CD1c-positive myeloid dendritic cell (primary cell): ENCODE data around the gene TRPC1.
A peak's percentile ranks its signal among the peaks of the same experiment; 100 is the strongest.
"Not testable (repeated sequence)": the region's sequence is repeated elsewhere in the genome, so short reads cannot be mapped to it uniquely, and the experiment has no call there.

Experiments
- DNase-seq: peaks from one replicate; pipeline ENCODE4 v3.0.0-alpha.2; 2016; ENCODE audit errors: extremely low spot score

TRPC1 gene

DNA sequence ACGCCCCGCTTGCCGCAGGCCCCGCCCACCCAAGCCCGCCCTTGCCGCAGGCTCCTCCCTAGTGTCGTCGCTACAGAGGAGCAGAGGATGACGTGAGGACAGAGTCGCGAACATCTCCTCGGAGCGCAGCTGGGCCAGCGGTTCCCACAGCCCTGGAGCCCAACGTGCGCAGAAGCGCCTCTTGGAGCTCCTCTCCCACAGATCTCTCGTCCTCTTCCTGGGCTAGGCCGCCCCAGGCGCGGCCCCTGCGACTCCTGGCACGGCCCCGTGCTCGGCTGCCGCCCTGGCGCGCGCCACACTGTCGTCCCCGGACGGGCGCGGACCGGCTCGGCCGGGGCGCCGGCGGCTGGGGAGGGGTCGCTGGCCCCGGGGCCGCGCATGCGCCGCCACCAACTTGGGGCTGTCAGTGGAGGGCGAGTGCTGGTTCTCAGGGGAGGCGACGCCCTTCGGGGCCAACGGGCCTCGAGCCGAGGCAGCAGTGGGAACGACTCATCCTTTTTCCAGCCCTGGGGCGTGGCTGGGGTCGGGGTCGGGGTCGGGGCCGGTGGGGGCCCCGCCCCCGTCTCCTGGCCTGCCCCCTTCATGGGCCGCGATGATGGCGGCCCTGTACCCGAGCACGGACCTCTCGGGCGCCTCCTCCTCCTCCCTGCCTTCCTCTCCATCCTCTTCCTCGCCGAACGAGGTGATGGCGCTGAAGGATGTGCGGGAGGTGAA is at the start of gene TRPC1:
TSS of gene TRPC1 (plus strand) at position 67 of the 714 bp plus-strand sequence. CDS start at position 593, 526 bp downstream.
- DNase-seq, result peak; percentile 78

DNA sequence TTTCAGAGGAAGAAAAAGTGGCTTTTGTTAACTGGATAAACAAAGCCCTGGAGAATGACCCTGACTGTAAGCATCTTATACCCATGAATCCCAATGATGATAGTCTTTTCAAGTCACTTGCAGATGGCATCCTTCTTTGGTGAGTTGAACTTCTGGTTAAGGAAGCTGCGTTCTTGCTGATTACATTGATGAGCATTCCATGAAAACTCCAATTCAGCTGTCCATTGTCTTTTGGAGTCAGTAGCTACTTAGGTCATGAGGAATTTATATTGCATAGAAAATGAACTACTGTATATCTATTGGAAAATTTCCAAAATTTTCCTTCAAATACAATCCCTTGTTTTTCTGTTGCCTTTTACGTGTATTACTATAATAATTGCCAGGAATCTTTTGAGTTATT is 47.7 kb upstream of the TRPC1 start:
- no peak for DNase-seq

DNA sequence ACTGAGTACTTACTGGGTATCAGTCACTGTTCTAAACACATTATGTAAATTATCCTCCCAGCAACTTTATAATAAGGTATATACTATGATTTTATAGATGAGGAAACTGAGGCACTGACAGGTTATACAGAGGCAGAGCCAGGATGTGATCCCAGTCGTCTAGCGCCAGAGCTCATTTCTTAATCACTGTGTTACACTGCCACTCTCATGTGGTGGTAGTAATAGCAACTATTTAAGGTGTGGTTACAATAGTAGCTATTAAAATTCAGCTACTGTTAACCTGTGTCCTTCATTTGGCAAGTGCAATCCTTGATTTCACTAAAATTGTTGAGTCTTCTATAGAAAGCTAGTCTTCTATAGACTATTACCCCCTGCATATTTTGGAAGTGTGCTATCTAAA is 43.1 kb upstream of the TRPC1 start:
- DNase-seq, result no peak

DNA sequence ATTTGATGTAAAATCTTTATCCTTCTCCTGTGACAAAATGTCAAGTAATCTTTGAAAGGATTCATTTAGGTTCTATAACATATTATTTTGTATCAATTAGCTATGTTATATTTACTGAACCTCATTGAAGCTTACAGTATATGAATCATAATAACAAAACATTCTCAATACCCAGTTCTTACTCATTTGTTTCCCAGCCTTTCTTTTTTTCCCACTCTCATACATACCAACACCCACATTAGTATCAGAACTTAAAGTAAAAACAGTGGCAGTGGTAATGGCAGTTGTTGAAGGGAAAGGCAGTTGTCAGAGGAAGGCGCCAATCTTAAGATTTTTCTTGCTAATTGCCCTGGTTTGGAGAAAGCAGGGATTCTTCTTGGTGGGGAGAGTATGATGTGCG is 33.2 kb upstream of the TRPC1 start:
- DNase-seq, result no peak

DNA sequence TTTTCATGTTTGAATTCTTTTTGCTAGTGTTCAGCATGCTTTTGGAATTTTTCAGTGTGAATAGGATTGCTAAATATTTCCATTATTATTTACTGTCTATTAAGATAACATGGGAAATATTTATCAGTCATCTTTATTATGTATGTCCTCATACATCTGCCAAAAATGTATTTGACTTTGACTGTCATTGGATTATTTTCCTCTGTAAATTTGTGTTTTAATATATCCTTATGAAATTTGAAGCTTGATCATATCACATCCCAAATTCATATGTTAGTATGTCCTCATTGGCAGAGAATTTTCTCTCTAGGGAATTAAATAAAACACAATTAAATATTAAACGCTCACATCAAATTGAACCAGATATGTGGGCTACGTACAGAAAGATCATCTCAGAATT is 32.3 kb upstream of the TRPC1 start:
- no peak for DNase-seq

DNA sequence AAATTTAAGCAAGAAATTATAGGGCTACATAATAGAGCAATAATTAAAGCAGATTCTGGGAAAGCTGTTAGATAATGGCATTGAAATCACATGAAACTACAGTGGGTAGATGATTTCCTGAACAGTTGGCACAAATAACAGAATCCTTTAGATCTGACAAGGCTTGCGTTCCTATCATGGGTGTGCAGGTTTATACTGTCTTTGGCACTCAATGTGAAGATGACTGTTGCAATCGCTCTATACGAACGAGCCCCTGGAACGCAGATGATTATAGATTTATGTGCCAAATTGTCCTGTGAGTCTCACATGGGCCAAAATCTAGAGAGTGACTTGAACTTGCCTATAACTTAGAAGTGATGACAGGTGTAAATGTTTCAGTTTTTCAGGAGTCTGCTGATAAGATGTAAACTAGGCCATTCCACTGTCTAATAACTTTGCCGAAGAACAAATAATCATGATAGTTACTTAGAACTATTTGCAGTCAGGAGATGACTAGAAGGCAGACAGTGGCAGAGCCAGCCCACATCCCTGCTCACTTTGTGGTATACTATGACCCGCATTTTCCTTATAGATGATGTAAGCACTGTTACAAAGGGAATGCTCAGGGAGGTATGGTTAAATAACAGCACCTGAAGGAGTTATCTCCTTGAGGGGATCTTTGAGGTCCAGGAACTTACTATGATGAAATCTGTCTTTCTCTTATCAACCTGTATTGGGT is 30.5 kb upstream of the TRPC1 start:
- no peak for DNase-seq

DNA sequence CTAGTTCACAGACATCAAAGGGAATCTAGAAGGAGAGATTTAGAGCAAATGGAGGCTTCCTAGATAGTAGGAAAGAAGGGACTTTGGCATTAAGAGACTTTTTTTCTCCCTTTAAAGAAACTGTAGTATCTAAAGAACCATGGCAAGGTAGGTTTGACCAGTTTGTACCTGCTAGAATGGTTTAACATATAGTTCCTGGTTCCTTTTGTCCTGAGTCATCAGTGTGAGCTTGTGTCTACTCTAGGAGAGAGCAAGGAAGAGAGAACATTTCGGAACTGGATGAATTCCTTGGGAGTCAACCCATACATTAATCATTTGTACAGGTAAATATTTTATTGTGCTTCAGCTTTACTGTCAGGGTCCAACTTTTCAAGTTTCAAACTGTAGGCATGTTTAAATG is 29.6 kb upstream of the TRPC1 start:
- DNase-seq, result no peak

DNA sequence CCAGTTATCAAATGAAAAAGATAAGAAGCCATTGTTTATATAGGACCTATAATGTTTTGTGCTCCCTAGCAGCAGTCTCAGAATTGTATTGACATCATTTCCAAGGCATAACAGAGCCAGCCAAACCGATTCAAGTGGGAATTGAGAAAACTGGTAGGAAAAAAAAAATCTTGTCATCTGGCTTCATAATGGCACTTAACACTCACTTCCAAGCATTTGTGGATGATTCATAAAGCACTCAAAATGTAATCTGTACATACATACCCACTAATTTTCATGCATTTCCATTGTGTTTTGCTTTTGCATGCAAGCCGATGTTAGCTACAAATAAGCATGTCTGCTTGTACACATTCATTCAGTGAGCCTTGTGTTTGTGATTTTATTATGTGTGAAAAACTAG is 18.6 kb upstream of the TRPC1 start:
- DNase-seq, result no peak

DNA sequence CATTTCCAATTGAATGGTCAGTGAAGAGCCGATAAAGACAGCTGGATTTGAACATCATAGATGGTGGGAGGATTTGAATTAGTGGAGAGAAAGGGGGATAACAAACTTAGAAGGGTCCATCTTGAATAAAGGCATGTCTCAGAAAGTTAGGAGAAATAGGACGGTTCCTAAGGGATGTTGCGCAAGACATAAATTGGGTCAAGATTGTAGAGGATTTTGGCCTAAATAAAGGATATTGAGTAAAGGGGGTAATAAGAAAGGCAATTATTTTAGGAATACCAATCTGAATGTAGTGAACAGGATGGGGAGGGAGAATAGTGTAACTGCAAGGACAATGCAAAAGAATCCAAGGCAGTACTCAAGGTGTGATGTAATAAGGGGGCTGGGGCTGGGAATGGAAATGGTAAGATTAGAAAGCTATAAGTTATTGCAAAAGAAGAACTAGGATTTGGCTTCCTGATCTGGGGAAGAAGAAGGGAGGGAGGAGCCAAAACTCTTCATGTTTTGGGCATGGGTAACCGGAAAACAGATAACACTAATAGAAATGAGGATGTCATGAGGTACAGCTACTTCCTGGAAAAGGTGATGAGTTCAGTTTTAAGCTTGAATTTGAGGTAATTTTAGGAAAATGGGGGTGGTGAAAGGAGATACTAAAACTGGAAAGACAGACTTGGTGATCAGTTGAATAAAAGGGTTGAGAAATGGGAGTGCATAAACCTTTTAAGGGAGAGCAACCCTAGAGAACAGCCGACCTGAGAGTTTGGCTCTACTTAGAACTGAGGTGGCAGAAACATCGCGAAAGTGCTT is 17.3 kb upstream of the TRPC1 start:
- no peak for DNase-seq

DNA sequence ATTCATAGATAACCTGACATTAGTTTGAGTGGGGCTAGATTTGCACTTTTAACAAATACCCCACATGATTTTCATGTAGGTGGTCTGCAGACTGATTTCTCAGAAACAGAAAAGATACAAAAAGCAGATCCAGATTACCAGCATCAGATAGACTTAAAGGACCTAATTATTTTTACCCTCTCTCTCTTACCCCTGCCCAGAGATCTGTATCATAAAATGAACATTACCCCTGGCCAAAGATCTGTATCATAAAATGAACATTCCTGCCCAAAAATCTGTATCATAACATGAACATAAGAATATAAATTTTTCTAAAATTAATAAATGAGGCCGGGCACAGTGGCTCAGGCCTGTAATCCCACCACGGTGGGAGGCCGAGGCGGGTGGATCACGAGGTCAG is 14.6 kb upstream of the TRPC1 start:
- DNase-seq, result no peak

DNA sequence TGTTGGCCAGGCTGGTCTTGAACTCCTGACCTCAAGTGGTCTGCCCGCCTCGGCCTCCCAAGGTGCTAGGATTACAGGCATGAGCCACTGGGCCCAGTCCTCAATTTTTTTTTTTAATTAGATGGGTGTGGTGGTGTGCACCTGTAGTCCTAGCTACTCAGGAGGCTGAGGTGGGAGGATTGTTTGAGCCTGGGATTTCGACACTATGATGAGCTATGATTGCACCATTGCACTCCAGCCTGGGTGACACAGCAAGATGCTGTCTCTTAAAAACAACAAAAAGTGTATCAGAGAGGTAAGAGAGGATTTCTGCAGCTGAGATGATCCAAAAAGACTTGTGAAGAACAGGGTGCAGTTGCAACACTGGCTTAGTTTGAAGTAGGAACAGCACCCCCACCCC is 9.0 kb upstream of the TRPC1 start:
- not testable (repeated sequence) for DNase-seq

DNA sequence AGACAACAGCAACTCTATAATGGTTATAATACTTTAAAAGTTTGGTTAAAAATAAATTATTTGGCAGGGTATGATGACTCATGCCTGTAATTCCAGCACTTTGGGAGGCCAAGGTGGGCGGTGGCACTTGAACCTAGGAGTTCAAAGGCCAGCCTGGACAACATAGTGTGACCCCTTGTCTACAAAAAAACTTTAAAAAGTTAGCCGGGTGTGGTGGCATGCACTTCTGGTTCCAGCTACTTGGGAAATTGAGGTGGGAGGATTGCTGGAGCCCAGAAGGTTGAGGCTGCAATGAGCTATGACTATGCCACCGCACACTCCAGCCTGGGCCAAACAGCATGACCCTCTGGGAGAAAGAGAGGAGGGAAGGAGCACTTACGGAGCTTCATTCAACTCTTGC is 7.7 kb upstream of the TRPC1 start:
- no peak for DNase-seq

DNA sequence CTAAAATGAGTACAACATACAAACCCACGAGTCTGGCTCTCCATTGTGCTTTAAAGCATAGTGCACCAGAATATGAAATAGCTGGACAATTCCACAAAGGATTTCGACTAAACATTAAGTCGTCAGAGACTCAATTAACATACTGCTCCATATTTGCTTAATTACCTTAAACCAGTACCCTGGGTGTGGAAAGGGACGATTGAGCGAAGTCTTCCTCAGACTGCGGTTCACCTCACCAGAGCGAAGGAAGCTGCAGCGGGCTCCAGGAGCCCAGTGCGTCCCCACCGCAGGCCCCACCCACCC is 218 bp upstream of the TRPC1 start:
- no peak for DNase-seq

DNA sequence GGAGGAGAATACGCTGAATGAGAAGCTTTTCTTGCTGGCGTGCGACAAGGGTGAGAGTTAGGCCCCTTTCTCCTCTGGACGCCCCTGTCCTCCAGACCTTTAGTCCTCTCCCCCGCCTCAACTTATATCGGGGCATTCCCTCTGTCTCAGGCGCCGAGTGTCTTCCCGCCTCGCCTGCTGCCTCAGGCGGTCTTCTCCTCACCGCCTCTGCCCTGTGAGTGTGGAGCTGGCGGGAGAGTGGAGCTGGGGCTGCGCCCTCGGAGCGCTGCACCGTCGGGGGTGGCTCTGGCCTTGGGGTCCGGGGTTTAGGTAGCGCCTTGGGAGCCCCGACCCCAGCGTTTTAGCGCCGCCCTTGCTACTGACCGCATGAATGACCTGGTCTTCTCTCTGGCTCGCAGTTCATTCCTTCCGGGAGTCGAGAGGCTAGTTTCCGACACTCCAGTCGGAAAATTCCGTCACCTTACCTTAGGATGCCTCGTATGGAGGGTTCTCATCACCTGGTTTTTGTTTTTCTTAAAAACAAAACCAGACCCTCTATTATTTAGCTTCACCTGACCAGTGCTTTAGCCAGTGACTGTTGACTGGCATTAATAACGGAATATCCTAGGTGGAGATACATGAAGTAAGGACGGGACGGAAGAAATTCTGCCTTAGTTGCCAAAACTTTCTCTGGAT is 985 bp downstream of the TRPC1 start:
- DNase-seq, result peak; percentile 3

DNA sequence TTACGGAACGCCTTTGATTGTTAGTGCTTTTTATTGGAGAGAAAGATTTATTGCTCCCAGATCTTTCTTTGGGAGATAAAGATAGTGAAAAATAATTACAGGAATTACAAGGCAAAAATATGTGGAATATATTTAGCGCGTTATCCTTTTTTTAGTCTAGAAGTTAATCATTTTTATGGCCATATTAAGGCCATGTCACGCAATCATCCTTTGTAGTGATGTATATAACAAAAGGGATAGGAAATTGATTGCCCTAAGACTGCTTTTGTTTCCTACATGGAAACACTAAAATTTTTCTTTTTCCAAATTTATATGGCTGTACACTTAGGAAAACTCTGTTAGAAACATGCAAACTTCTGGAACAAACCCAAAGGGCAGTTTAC is 1.5 kb downstream of the TRPC1 start:
- DNase-seq, result no peak

DNA sequence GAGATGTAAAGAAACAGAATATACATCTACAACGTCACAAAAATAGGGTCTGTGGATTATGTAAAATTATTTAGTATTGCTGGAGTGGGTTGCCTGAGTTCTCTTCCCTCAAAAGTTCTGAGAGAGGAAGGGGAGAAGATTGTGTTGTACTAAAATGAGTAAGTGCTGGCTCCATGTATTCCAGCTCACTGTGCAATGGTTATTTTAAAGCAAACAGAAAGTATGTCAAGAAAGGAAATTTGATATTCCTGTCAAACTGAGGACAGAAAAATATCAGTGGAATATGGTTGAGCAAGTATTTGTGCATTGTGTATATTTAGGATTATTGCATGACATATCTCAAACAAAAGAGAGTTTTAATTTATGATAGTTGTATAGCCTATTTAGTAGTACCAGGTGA is 2.2 kb downstream of the TRPC1 start:
- DNase-seq, result no peak

DNA sequence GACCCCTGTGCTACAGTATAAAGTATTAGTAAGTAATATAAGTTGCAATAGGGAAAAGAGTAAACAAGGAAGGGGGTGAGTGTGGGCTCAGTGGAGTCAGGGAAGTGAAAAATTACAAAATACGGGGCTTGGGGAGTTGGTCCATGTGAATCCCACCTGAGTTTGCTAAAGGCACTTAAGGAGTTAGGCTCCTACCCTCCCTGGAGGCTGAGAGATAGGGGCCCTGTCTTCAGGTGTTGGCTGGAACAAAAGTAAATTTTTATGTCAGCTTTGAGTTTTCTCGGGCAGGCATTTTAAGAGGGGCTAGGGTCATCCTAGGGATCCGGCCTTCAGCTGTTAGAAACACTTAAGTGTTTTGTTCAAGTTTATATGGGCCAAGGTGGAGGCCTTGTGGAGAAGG is 8.2 kb downstream of the TRPC1 start:
- DNase-seq, result no peak

DNA sequence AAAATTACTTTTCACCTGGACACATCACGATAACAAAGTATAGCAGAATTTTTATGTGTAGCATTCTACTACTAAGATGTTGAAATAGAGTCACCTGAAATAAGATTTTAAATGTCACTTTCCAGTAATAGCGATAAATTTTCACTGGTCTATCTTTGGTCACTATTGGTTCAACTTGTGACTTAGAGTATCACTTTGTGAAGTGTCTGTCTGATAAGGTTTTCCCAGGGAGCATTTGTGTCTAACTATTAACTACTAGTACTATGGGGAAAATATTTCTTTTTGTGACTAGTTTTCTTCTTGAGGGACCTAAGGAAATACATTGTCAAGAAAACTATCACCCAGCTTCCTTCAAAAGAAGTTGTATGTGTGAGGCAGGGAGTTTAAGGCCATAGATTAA is 11.0 kb downstream of the TRPC1 start:
- DNase-seq, result no peak

DNA sequence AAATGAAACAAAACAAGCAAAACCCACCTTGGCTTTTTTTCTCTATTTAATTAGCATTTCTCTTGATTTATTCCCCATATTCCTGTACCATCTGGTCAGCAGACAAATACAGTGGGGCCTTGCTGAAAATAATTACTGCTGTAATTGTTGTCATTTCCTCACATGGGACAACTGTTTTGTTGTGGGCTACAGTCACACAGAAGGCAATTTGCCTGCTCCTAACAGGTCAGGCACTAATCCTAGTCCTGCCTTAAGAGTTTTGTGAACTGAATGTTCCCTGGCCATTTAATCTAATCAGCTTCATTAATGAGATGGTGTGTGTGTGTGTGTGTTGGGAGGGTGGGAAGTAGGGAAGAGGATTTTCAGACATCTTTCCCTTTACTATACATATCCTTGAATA is 11.6 kb downstream of the TRPC1 start:
- no peak for DNase-seq

DNA sequence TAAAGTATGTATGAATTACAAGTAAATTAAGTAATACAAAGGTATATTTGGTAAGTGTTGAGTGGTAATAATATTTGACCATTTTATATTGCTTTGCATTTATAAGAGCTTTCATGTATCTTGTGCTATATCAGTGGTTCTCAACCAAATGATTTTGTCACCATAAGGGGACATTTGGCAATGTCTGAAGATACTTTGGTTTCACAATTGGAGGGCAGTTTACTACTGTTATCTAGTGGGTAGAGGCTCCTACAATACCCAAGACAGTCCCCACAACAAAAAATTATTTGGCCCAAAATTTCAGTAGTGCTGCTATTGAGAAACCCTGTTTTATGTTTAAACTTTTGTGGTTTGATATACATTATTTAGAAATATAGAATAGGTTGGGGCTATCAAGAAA is 14.6 kb downstream of the TRPC1 start:
- DNase-seq, result no peak

DNA sequence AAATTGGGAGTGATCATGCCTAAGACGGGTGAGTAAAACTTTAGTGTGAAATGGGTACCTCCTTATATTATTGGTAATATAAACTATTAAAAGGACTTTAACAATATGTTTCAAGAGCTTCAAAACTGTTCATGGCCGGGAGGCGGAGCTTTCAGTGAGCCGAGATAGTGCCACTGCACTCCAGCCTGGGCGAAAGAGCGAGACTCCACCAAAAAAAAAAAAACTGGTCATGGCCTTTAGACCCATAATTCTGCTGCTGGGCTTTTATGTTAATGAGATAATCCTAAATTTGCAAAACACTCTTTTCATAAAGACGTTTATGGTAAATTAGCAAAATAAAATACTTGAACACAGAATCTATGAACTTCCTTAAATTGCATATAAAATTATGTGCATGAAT is 22.8 kb downstream of the TRPC1 start:
- DNase-seq, result no peak

DNA sequence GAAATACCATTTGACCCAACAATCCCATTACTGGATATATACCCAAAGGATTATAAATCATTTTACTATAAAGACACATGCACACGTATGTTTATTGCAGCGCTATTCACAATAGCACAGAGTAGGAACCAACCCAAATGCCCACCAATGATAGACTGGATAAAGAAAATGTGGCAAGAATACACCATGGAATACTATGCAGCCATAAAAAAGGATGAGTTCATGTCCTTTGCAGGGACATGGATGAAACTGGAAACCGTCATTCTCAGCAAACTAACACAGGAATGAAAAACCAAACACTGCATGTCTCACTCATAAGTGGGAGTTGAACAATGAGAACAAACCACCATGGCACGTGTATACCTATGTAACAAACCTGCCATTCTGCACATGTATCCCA is 26.7 kb downstream of the TRPC1 start:
- DNase-seq, result not testable (repeated sequence)
